HG03103 (cell line): ENCODE data around the gene ABHD6.
"Not testable (repeated sequence)": the region's sequence is repeated elsewhere in the genome, so short reads cannot be mapped to it uniquely, and the experiment has no call there.

Experiments
- ATAC-seq: cut with Tn5 transposase; IDR thresholded peaks from one replicate; pipeline ENCODE4 v1.9.1; 2021; ENCODE audit warnings: low read depth; ENCODE audit not compliant: unreplicated experiment

ABHD6 gene

DNA sequence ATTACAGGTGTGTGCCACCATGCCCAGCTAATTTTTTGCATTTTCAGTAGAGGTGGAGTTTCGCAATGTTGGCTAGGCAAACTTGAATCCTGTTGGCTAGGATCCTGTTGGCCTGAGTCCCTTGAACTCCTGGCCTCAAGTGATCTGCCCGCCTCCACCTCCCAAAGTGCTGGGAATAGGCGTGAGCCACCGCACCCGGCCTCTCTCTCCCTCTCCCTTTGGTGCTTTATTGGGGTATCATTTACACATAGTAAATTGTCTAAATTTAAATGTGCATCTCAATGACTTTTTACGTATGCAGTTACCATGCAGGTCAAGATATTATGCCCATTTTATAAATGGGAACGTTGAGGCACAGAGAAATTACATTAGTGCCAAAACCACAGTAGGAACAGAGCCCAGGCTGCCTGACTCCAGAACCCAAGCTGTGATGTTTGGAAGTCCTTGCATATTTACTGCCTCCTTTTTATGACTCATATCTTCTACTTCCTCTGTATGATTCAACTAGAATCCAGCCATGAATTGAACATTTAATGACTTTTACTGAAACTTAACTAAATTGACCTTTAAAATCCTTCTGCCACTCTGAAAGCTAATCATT lies 34.4 kb downstream of the ABHD6 start:
- ATAC-seq, result no peak

DNA sequence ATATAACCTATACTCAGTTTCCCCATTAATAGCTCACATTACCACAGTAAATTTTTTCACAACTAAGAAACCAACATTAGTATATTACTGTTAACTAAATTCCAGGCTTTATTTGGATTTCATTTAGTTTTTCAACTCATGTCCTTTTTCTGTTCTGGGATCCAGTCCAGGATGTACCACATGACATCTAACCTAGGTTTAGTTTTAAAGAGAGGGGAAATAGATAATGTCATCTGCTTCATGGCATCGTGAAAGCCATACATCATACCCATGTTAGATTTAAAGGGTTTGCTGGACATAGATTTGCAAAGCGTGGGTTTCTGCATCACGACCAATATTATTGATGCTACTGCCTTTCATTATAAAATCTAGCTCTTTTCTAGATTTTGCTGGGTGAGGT lies 35.3 kb downstream of the ABHD6 start:
- ATAC-seq, result no peak

DNA sequence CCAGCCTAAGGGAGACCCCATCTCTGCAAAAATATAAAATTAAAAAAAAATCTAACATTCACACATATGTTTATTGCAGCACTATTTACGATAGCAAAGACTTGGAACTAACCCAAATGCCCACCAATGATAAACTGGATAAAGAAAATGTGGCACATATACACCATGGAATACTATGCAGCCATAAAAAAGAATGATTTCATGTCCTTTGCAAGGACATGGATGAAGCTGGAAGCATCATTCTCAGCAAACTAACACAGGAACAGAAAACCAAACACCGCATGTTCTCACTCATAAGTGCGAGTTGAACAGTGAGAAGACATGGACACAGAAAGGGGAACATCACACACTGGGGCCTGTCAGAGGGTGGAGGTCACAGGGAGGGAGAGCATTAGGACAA lies 35.8 kb downstream of the ABHD6 start:
- ATAC-seq, result not testable (repeated sequence)

DNA sequence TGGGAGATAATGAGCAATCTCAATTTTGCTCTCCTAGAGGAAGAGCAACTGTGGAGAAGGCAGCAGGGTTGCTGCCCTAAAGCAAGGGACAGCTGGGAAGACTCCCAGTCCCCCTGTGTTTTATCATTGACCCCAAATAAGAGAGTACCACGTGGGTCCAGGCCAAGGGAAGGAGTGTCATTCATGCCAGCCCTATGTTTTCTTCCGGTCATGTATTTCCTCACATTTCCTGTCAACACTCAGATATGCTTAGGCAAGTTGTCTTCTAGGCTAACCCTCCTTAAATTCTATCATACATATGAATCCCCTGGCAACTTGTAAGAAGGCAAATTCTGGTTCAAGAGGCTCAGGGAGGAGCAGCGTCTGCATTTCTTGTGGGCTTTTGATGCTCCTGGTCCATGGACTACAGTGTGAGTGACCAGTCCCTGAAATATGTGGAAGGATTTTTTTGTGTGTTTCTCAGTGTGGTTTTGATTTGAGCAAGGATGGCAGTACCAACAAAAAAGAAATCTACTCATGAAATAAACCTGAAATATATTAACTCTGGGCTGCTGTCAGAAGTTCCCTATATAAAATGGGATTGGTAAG lies 36.5 kb downstream of the ABHD6 start:
- ATAC-seq, result no peak

DNA sequence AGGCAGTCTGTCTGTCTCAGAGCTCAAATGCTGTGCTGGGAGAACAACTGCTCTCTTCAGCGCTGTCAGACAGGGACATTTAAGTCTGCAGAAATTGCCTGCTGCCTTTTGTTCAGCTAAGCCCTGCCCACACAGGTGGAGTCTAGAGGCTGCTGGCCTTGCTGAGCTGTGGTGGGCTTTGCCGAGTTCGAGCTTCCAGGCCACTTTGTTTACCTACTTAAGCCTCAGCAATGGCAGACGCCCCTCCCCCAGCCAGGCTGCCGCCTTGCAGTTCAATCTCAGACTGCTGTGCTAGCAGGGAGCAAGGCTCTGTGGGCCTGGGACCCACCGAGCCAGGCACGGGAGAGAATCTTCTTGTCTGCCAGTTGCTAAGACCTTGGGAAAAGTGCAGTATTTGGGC lies 43.5 kb downstream of the ABHD6 start:
- ATAC-seq, result no peak

DNA sequence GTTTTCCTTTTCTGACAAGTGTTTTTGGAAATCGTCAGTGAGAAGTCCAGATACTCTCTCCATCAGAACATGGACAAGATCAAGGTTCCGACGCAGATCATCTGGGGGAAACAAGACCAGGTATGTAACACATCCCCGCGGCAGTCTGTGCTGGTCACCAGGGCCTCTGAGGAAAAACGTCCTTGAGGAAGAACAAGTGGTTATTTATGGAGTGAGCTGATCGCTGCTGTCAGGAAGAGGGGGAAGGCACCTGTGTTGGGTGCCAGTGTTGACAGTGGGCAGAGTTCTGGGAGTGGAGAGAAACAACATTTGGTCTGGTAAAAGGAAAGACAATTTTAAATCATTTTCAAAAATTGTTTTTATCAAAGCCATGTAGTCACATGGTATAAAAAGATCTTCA lies 47.7 kb downstream of the ABHD6 start:
- no peak for ATAC-seq

DNA sequence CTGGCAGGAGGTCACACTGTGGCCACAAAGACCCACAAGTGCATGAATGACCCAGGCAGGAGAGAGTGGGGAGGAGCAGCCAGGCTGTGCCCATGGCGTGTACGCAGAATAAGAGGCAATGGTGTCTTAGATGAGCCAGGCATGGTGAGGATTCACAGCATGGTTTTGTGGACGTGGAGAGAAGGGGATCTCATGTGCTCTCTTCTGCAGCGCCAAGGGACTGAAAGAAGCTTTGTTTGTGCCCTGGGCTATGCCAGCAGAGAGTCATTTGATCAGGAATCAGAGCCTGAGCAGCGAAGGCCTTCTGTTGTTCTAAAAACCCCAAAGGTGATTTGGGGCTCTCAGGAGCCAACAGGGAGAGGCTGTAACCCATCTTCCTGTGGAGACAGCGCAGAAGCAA lies 49.8 kb downstream of the ABHD6 start:
- no peak for ATAC-seq

DNA sequence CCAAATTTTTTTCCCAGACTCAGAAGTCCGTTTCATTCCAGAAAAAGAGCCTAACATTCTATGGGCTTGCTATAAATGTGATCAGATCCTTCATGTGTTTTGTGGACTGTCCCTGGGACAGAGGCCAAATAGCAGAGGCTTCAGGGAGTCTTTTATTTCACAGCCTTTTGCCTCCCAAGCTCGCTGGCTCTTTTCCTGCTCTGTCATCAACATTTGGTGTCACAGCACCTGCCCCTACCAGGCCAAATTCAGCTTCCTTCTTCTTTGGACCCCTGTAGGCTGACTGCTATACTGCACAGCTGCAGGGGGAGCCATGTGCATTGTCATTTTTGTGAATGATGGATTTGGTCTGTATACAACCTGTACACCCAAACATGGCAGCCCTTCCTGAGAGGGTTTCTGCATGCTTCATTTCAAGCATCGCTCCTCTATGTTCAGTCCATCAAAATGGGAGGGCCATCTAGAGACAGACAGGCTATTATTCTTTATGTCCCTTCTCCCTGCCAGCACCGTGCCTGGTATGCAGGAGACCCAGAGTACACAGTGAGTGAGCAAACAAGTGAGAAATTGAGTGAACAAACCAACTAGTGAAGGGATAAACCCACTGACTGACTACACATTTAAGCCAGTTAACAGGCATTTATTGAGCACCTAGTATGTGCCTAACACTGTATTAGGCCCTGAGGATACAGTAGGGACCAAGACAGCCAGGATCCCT lies 50.6 kb downstream of the ABHD6 start:
- ATAC-seq, result no peak

DNA sequence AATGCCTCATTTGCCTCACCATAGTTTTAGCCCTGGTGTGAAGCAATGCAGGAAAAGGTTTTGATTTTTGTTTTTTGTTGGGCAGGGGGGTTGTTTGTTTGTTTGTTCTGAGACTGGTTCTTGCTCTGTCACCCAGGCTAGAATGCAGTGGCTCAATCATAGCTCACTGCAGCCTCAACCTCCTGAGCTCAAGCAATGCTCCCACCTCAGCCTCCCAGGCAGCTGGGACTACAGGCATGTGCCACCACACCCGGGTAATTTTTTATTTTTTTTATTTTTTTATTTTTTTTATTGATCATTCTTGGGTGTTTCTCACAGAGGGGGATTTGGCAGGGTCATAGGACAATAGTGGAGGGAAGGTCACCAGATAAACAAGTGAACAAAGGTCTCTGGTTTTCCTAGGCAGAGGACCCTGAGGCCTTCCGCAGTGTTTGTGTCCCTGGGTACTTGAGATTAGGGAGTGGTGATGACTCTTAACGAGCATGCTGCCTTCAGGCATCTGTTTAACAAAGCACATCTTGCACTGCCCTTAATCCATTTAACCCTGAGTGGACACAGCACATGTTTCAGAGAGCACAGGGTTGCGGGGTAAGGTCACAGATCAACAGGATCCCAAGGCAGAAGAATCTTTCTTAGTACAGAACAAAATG lies 51.5 kb downstream of the ABHD6 start:
- ATAC-seq, result not testable (repeated sequence)

DNA sequence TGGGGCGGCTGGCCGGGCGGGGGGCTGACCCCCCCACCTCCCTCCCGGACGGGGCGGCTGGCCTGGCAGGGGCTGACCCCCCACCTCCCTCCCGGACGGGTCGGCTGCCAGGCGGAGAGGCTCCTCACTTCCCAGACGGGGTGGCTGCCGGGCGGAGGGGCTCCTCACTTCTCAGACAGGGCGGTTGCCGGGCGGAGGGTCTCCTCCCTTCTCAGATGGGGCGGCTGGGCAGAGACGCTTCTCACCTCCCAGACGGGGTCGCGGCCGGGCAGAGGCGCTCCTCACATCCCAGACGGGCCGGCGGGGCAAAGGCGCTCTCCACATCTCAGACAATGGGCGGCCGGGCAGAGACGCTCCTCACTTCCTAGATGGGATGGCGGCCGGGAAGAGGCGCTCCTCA lies 52.9 kb downstream of the ABHD6 start:
- ATAC-seq, result not testable (repeated sequence)

DNA sequence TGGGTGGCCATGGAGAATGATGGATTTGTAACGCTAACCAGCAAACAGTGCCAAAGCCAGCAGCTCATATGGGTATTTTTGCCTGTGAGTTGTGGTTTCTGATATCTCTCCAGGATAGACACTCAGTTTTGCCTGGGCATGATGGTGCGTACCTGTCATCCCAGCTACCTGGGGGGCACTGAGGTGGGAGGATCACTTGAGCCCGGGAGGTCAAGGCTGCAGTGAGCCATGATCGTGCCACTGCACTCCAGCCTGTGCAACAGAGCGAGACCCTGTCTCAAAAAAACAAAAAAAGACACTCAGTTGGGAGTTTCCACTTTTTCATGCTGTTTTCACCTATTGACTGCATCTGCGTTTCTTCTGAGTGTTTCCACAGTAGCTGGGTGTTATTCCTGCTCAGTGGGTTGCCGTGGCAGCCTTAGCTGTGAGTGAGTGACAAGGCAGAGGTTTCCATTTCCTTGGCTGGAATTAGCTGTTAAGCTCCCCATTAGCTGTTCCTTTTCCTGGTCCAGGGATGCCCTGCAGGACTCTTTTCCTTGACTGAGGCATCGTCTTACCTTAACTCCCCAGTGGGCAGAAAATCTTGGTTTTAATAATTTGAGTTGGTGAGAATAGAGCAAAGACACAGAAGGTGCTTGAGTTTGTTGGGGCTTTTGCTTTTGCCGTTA lies 54.2 kb downstream of the ABHD6 start:
- ATAC-seq, result no peak

DNA sequence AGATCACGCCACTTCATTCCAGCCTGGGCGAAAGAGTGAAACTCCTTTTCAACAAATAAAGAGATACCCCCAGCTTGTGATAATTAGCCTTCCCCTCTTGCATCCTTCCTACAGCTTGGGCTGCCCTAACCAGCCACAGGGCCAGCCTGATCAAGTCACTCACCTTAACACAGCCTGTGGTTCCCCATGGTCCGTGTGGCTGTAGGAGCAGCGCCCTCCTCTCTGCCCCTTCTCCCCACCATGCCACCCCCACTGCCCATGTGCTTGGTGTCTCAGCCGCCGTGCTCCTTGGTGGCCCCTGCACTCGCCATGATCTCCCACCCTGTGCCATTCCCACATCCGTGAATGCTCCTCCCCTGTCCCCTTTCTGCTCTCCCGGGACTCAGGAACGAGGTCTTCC lies 55.3 kb downstream of the ABHD6 start:
- ATAC-seq, result no peak

DNA sequence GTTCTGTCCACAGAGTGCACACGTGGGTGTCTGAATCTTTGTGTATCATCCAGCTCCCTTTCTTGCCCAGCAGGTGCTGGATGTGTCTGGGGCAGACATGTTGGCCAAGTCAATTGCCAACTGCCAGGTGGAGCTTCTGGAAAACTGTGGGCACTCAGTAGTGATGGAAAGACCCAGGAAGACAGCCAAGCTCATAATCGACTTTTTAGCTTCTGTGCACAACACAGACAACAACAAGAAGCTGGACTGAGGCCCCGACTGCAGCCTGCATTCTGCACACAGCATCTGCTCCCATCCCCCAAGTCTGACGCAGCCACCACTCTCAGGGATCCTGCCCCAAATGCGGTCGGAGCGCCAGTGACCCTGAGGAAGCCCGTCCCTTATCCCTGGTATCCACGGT lies 55.9 kb downstream of the ABHD6 start:
- ATAC-seq, result no peak

DNA sequence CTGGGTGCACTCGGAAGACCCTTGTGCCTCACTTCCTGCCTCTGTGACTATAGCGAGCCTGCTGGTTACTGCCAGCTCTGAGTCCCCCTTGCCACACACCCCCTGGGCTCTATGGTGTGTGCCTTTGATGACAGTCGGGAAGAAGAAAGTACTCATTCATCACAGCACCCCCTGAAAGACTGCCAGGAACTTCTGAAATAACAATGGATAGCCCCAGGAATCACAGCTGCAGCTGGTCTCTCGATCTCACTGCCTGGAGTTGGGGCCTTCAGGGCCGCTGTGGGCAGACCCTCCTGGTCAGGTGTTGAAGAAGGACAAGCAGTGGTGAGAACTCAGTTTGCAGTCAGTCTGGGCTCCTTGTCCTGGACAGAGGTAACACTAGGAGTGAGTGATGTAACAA lies 58.7 kb downstream of the ABHD6 start:
- no peak for ATAC-seq

DNA sequence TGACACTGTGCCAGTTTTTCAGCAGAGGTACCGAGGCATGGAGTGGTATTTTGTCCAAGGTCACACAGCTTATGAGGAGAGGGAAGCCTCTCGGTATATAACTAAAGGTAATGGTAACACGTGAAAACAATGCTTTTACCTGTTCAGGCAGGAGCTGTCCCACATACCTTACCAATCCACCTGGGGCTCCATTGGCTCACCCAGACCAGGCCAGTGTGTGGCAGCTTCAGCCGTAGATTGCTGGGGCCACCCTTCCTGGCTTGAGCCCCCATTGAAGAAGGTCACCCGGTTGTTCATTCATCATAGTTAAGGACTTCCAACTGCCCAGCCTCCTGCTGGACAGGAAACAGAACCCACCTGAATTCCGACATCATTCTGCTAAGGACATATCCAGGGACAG lies 59.3 kb downstream of the ABHD6 start:
- ATAC-seq, result no peak

DNA sequence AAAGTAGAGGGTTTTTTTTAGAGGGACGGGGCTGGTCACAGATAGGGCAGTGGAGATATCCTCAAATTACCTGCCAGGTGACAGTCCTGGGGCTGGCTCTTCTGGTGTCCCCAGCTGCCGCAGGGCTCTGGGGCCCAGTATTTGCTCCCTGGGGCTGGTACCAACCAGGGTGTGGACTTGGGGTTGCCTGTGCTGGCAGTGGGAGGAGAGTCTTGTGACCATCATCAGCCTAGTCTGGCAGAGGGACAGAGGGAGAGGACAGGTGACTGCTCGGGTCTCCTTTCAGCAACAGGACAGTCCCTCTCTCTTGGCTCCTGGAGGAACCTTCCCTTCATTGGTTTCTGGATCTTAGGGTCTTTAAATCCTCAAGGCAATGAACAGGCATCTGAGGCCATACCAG lies 60.6 kb downstream of the ABHD6 start:
- no peak for ATAC-seq

DNA sequence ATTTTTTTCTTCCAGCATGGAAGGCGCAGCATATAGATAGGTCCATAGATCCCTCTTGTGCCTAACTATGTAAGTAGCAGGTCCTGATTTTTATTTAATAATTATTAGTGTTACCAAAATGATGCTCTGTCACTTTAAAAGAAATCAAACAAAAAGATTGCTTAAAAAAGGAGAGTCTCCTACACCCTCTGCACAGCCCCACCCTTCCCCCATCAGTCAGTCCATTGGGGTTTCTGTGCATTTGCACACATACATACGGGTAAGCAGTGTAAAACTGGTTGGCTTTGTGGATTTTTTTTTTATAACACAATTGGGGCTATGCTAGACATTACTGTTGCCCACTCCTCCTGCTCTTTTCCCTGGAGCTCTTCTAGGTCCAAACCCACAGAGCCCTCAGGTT lies 61.5 kb downstream of the ABHD6 start:
- ATAC-seq, result no peak

DNA sequence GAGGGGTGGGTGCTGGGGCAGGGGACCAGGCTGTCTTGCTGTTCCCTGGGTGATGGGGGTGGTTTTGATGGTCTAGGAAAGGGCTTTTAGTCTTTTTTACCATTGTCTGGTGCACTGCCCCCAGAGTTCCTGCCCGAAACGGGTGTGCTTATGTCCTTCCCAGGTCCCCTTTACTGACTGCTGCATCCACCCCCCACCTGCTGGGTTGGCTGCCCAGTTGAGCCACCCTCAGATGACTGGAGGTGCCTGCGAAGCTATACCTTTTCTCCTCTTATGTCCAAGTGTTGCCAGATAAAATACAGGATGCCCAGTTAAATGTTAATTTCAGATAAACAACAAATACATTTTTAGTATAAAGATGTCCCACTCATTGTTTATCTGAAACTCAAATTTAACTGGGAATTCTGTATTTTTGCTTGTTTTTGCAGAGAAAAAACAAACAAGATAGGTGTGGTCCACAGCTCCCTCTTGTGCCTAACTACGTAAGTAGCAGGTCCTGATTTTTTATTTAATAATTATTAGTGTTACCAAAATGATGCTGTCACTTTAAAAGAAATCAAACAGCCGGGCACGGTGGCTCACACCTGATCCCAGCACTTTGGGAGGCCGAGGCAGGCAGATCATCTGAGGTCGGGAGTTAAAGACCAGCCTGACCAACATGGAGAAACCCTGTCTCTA lies 62.4 kb downstream of the ABHD6 start:
- no peak for ATAC-seq

DNA sequence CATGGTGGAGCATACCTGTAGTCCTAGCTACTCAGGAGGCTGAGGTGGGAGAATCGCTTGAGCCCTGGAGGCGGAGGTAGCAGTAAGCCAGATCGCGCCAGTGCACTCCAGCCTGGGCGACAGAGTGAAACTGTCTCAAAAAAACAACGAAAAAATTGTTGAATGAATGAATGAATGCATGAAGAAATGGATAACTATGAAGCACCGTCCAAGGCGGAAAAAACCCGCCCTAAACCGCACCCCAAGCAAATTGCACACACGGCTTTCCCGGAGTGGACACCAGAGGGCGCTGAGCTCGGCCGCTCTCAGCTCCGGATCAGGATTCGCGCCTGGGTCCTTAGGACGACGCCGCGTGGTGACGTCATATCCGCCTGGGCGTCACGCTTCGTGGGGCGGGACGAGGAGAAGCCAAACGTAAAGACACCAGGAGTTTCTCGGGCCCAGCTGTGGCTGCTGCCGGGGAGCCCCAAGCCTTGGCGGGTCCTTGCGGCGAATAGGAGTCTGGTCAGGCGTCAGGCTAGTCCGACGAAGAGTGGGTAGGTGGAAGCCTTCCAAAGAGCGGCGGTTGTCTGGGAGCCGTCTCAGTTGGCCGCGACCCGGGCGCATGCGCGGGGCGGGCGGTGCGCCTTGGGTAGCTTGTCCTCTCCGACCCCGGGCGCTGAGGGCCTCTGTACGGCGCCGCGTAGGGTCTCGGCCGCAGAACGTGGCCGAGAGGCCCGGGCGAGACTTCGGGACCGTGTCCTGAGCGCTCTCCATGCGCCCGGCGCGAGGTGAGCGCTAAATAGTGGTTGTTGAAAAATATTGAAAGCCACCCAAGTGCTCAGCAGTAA lies 68.5 kb downstream of the ABHD6 start, which contains the start of the genes HTD2 and RPP14:
Gene HTD2, plus strand, starts transcription at position 639 of the 830 bp plus-strand sequence. CDS start 11,094 bp downstream, outside the sequence.
Gene RPP14, plus strand, starts transcription at position 364 of the 830 bp plus-strand sequence. CDS start 4,085 bp downstream, outside the sequence.
- ATAC-seq, result peak; percentile 83
